ENCODE data around the gene DEFB118. TPM values are rescaled to one million over a fixed set of nuclear protein-coding genes. Genes with fewer than 3 reads are reported as not detected.

DEFB118 gene
- total and polyA plus RNA-seq, 2 of the 13 experiments (the other 11 are each of a cell fraction or from before 2014, with no cell fraction given), result not detected

DNA sequence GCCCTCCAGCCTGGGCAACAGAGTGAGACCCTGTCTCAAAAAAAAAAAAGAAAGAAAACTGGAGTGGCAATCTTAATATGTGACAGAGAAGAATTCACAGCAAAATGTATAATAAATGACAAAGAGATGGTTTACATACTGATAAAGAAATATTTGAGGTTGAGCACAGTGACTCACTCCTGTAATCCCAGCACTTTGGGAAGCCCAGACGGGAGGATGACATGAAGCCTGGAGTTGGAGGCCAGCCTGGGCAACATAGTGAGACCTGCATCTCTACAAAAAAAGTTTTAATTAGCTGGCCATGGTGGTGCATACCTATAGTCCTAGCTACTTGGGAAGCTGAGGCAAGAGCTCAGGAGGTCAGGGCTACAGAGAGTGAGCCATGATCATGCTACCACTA lies 12.4 kb upstream of the DEFB118 start (continued):
- TF ChIP-seq, protein P1, sequence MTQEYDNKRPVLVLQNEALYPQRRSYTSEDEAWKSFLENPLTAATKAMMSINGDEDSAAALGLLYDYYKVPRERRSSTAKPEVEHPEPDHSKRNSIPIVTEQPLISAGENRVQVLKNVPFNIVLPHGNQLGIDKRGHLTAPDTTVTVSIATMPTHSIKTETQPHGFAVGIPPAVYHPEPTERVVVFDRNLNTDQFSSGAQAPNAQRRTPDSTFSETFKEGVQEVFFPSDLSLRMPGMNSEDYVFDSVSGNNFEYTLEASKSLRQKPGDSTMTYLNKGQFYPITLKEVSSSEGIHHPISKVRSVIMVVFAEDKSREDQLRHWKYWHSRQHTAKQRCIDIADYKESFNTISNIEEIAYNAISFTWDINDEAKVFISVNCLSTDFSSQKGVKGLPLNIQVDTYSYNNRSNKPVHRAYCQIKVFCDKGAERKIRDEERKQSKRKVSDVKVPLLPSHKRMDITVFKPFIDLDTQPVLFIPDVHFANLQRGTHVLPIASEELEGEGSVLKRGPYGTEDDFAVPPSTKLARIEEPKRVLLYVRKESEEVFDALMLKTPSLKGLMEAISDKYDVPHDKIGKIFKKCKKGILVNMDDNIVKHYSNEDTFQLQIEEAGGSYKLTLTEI (CRISPR knock-in tag; conservative IDR thresholded peaks at IDR 0.05), result no peak
- TF ChIP-seq, protein P2, sequence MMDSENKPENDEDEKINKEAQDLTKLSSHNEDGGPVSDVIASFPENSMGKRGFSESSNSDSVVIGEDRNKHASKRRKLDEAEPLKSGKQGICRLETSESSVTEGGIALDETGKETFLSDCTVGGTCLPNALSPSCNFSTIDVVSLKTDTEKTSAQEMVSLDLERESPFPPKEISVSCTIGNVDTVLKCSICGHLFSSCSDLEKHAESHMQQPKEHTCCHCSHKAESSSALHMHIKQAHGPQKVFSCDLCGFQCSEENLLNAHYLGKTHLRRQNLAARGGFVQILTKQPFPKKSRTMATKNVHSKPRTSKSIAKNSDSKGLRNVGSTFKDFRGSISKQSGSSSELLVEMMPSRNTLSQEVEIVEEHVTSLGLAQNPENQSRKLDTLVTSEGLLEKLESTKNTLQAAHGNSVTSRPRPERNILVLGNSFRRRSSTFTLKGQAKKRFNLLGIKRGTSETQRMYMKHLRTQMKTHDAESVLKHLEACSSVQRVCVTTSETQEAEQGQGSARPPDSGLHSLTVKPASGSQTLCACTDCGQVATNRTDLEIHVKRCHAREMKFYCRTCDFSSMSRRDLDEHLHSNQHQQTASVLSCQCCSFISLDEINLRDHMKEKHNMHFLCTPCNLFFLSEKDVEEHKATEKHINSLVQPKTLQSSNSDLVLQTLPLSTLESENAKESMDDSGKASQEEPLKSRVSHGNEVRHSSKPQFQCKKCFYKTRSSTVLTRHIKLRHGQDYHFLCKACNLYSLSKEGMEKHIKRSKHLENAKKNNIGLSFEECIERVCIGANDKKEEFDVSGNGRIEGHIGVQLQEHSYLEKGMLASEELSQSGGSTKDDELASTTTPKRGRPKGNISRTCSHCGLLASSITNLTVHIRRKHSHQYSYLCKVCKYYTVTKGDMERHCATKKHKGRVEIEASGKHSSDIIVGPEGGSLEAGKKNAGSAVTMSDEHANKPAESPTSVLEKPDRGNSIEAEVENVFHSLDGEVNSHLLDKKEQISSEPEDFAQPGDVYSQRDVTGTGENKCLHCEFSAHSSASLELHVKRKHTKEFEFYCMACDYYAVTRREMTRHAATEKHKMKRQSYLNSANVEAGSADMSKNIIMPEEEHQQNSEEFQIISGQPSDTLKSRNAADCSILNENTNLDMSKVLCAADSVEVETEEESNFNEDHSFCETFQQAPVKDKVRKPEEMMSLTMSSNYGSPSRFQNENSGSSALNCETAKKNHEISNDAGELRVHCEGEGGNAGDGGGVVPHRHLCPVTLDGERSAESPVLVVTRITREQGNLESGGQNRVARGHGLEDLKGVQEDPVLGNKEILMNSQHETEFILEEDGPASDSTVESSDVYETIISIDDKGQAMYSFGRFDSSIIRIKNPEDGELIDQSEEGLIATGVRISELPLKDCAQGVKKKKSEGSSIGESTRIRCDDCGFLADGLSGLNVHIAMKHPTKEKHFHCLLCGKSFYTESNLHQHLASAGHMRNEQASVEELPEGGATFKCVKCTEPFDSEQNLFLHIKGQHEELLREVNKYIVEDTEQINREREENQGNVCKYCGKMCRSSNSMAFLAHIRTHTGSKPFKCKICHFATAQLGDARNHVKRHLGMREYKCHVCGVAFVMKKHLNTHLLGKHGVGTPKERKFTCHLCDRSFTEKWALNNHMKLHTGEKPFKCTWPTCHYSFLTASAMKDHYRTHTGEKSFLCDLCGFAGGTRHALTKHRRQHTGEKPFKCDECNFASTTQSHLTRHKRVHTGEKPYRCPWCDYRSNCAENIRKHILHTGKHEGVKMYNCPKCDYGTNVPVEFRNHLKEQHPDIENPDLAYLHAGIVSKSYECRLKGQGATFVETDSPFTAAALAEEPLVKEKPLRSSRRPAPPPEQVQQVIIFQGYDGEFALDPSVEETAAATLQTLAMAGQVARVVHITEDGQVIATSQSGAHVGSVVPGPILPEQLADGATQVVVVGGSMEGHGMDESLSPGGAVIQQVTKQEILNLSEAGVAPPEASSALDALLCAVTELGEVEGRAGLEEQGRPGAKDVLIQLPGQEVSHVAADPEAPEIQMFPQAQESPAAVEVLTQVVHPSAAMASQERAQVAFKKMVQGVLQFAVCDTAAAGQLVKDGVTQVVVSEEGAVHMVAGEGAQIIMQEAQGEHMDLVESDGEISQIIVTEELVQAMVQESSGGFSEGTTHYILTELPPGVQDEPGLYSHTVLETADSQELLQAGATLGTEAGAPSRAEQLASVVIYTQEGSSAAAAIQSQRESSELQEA (CRISPR knock-in tag; IDR thresholded peaks at IDR 0.05; ENCODE audit: not compliant biosample characterization), result no peak
- TF ChIP-seq FOXJ3 (CRISPR knock-in tag; IDR thresholded peaks at IDR 0.05; ENCODE audit: borderline replicate concordance) (no peak), ZNF703 (CRISPR knock-in tag; IDR thresholded peaks at IDR 0.05; ENCODE audit: borderline replicate concordance) (no peak), FOXK2 (IDR thresholded peaks at IDR 0.05) (no peak), NFIC (IDR thresholded peaks at IDR 0.05; ENCODE audit: low read length) (no peak), PHF8 (CRISPR knock-in tag; IDR thresholded peaks at IDR 0.05) (no peak)
- TF ChIP-seq, protein P3, sequence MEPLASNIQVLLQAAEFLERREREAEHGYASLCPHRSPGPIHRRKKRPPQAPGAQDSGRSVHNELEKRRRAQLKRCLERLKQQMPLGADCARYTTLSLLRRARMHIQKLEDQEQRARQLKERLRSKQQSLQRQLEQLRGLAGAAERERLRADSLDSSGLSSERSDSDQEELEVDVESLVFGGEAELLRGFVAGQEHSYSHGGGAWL (CRISPR knock-in tag; IDR thresholded peaks at IDR 0.05), result no peak
